BE2C (cell line): Measurements from ENCODE around the gene VPREB3.

ENCODE experiments used
- DNase-seq: peaks from one replicate; pipeline ENCODE4 v3.0.0-alpha.2; 2020
- H3K27me3 ChIP-seq: fragments of 250-450 bp; sonication (Bioruptor Pico); 2 replicates; pipeline ENCODE4 v1.5.1; 2020; ENCODE audit warnings: mild to moderate bottlenecking
- H3K36me3 ChIP-seq: fragments of 250-450 bp; sonication (Bioruptor Pico); 2 replicates; pipeline ENCODE4 v1.5.1; 2020; ENCODE audit warnings: mild to moderate bottlenecking
- H3K4me1 ChIP-seq: fragments of 250-450 bp; sonication (Bioruptor Pico); 2 replicates; pipeline ENCODE4 v1.5.1; 2020
- H3K4me3 ChIP-seq: 2 replicates; pipeline ENCODE4 v1.5.1; 2011; ENCODE audit warnings: low read depth, low read length
- H3K9me3 ChIP-seq: fragments of 250-450 bp; sonication (Bioruptor Pico); 2 replicates; pipeline ENCODE4 v1.5.1; 2020
- TF ChIP-seq, protein P1 (sequence below): IDR thresholded peaks from 2 replicates; pipeline ENCODE4 v1.5.1; 2012; ENCODE audit warnings: mild to moderate bottlenecking, low read depth, low read length

Gene VPREB3

DNA sequence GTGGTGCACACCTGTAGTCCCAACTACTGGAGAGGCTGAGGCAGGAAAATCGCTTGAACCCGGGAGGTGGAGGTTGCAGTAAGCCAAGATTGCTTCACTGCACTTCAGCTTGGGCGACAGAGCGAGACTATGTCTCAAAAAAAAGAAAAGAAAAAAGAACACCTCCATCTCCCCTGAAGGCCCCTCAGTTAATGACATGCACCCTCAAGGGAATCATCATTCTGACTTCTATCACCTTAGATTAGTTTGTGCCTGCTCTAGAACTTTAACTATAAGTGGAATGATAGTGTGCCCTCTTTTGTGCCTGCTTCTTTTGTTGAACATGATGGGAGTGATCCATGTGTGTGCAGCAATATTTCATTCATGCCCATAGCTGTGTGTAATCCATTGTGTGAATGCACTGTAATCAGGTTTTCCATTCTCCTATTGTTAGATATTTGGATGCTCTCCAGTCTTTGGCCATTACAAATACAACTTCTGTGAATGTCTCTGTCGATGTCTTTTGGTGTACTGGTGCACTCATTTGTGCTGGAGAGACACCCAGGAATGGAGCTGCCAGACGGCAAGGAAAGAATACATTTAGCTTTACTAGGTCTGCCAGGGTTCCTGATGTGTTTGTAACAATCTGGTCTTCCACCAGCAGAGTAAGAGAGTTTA is 883 bp upstream of the VPREB3 start:
- DNase-seq = no peak

DNA sequence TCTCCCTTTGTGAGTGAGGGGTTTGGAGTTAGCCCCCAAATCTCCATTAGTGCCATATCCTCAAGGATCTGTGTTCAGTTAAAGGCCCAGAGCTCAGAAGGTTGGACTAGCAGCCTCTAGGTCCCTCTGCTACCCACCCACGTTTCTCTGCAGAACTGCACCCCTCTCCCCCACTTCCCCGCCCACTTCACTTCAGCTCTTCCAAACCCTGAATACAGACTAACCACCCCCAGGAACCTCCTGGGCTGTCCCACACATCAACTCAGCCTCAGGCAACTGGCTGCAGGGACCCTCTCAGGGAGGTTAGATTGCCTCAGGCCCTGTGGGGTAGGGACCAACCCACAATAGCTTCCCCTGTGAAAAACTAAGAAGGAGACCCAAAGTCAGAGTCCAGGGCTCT is 840 bp downstream of the VPREB3 start:
- H3K4me1 ChIP-seq = peaks cover 2% of the 10 kb centered on the region; the same call in 1 of the 2 replicates
- no peaks in the 10 kb centered on the region for H3K9me3 ChIP-seq
- TF ChIP-seq, protein P1, sequence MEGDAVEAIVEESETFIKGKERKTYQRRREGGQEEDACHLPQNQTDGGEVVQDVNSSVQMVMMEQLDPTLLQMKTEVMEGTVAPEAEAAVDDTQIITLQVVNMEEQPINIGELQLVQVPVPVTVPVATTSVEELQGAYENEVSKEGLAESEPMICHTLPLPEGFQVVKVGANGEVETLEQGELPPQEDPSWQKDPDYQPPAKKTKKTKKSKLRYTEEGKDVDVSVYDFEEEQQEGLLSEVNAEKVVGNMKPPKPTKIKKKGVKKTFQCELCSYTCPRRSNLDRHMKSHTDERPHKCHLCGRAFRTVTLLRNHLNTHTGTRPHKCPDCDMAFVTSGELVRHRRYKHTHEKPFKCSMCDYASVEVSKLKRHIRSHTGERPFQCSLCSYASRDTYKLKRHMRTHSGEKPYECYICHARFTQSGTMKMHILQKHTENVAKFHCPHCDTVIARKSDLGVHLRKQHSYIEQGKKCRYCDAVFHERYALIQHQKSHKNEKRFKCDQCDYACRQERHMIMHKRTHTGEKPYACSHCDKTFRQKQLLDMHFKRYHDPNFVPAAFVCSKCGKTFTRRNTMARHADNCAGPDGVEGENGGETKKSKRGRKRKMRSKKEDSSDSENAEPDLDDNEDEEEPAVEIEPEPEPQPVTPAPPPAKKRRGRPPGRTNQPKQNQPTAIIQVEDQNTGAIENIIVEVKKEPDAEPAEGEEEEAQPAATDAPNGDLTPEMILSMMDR = no peak
- no peak overlapping the region for H3K4me3 ChIP-seq
- no peaks in the 10 kb centered on the region for H3K36me3 ChIP-seq
- no peaks in the 10 kb centered on the region for H3K27me3 ChIP-seq
- DNase-seq = no peak

More for the DNA sequence above, 883 bp upstream of the VPREB3 start:
- TF ChIP-seq, protein P1 = no peak
- H3K4me1 ChIP-seq = peaks cover 2% of the 10 kb centered on the region; the same call in 1 of the 2 replicates
- no peak overlapping the region for H3K4me3 ChIP-seq
- H3K36me3 ChIP-seq = no peaks in the 10 kb centered on the region
- H3K27me3 ChIP-seq = no peaks in the 10 kb centered on the region
- no peaks in the 10 kb centered on the region for H3K9me3 ChIP-seq

DNA sequence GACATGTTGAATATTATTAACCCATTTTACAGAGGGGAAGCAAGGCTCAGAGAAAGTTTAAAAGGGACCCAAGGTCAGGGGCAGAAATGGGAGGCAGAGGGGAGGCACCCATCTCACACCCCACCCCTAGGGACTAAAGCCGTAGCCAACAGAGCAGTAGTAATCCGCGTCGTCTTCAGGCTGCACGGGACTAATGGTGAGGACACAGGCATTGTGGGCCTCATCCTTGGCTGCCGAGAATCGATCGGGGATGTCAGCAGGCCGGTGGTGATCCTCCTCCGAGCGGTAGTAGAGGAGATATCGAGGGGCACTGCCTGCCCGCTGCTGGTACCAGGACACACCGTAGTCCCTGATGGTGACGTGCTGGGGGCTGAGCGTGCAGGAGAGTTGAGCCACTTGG is 1.5 kb downstream of the VPREB3 start:
- TF ChIP-seq, protein P1 = no peak
- H3K4me3 ChIP-seq = no peak overlapping the region
- DNase-seq = no peak
- no peaks in the 10 kb centered on the region for H3K36me3 ChIP-seq
- H3K27me3 ChIP-seq = no peaks in the 10 kb centered on the region
- H3K9me3 ChIP-seq = no peaks in the 10 kb centered on the region
- peaks cover 2% of the 10 kb centered on the region; the same call in 1 of the 2 replicates for H3K4me1 ChIP-seq

DNA sequence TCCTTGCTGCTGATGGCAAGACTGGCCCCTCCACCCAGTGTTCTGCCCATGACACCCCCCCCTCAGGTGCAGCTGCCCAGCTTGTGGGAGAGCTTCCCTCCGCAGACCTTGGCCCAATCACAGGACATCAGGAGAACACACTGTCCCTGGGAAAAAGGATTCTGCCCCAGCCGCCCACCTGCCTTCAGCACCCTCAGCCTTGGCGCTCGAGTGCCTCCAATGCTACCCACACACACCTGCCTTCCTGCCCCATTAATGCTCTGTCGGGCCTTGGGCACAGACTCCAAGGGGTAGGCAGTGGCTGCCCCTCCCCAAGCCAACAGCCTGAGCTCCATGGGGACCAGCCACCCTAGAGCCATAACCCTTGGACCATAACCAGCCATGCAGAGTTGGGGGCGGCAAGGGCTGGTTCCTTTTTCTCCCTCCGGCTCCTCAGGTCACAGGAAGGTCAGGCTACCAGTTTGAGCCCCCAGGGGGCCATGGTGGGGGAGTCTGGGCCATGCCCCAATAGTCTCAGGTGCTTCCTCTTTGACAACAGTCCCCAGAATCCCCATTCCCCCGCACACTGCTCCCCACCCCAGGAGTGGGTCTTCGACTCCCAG is 2.0 kb downstream of the VPREB3 start:
- DNase-seq = no peak
- Histone ChIP-seq H3K4me3 (no peak overlapping the region), H3K27me3 (no peaks in the 10 kb centered on the region), H3K36me3 (no peaks in the 10 kb centered on the region), H3K9me3 (no peaks in the 10 kb centered on the region), H3K4me1 (peaks cover 2% of the 10 kb centered on the region; the same call in 1 of the 2 replicates)
- TF ChIP-seq, protein P1 = no peak

DNA sequence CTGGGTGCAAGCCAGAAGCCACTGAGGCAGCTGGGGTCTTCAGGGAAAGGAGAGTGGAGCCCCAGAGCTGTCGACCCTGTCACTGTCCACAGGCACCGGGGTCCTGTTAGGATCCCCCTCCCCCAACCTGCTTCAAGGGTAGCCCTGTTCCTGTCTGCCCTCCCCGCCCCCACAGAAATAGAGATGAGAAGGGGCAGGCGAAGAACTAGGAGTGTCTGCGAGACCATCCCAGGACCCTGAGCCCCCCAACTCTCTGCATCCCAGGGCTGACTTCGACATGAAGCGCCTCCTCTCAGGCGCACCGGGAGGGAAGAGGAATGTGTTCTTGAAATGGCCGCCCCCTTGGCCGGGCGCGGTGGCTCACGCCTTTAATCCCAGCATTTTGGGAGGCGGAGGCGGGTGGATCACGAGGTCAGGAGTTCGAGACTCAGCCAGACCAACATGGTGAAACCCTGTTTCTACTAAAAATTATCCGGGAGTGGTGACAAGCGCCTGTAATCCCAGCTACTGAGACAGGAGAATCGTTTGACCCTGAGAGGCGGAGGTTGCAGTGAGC is 2.7 kb downstream of the VPREB3 start:
- Histone ChIP-seq H3K27me3 (no peaks in the 10 kb centered on the region), H3K9me3 (no peaks in the 10 kb centered on the region), H3K4me3 (peak overlapping the region; percentile 79), H3K4me1 (peaks cover 2% of the 10 kb centered on the region; the same call in 1 of the 2 replicates), H3K36me3 (no peaks in the 10 kb centered on the region)
- TF ChIP-seq, protein P1 = no peak
- peak; percentile 33 for DNase-seq
